Coronary artery (tissue), 2 donors: ENCODE results near the gene ALG14.

Experiments used
- DNase-seq: peaks from one replicate; pipeline ENCODE4 v3.0.0-alpha.2; 2017; ENCODE audit warnings: low spot score
- H3K27ac ChIP-seq, 2 donors: fragments of 200-600 bp; sonication (generic); one replicate each; pipeline ENCODE4 v1.5.1; 2016 to 2019
- H3K4me3 ChIP-seq: fragments of 200-600 bp; sonication (generic); 2 replicates; pipeline ENCODE4 v1.5.1; 2016; ENCODE audit warnings: mild to moderate bottlenecking, moderate library complexity
- CTCF ChIP-seq: fragments of 200-600 bp; sonication (generic); IDR thresholded peaks from one replicate; pipeline ENCODE4 v1.5.1; 2019; ENCODE audit warnings: antibody characterized with exemption

ALG14 gene

GRCh38 chr1:94980582-94981574 lies 91.9 kb downstream of the ALG14 start:
- H3K27ac ChIP-seq = peak overlapping the region in 1 of 2 donors; percentile 35
- H3K4me3 ChIP-seq = no peak overlapping the region
- no peak for DNase-seq
- TF ChIP-seq CTCF = no peak

- no peak overlapping the region for H3K4me3 ChIP-seq
- TF ChIP-seq CTCF = no peak
- no peak for DNase-seq
- H3K27ac ChIP-seq = peak overlapping the region in 1 of 2 donors; percentile 24
Measured at GRCh38 chr1:94979656-94980581, 92.8 kb downstream of the ALG14 start.

- DNase-seq = no peak
- no peak overlapping the region for H3K4me3 ChIP-seq
- no peak overlapping the region for H3K27ac ChIP-seq
- no peak for TF ChIP-seq CTCF
Measured at GRCh38 chr1:94979131-94979530, 93.6 kb downstream of the ALG14 start.

- no peak for DNase-seq
- Histone ChIP-seq H3K27ac (no peak overlapping the region), H3K4me3 (no peak overlapping the region)
- TF ChIP-seq CTCF = no peak
Measured at GRCh38 chr1:94978401-94978800, 94.3 kb downstream of the ALG14 start.

GRCh38 chr1:94976971-94977548 lies 95.7 kb downstream of the ALG14 start:
- no peak for TF ChIP-seq CTCF
- DNase-seq = no peak
- Histone ChIP-seq H3K4me3 (no peak overlapping the region), H3K27ac (no peak overlapping the region)

GRCh38 chr1:94974824-94975223 lies 97.9 kb downstream of the ALG14 start:
- no peak for TF ChIP-seq CTCF
- H3K4me3 ChIP-seq = no peak overlapping the region
- no peak for DNase-seq
- peak overlapping the region in 1 of 2 donors; percentile 27 for H3K27ac ChIP-seq
